Caco-2 (cell line): Measurements from ENCODE around the gene GP1BA. TPM values are rescaled to one million over a fixed set of nuclear protein-coding genes. Genes with fewer than 3 reads are reported as not detected.

Source experiments
- BruUV-seq: library from RNA; stranded (reverse); fragments of 400-500 nt; replicated peaks from 2 replicates; lab custom pipeline; 2021; lab: Mats Ljungman, UMichigan
- CTCF ChIA-PET: fragments of 300-600 bp; sonication (Branson Sonifier 250); formaldehyde crosslinking; loops from one replicate; lab custom pipeline; 2022; ENCODE audit warnings: antibody characterized with exemption; lab: Charles Lee
- POLR2A ChIA-PET: fragments of 300-600 bp; sonication (Branson Sonifier 250); formaldehyde crosslinking; loops from one replicate; lab custom pipeline; 2022; ENCODE audit warnings: antibody characterized with exemption; lab: Charles Lee
- DNase-seq, 2 experiments: peaks; one replicate each; pipeline versions ENCODE4 v3.0.0 to v3.0.0-alpha.2; 2020 to 2022
- H3K27me3 ChIP-seq: replicated peaks from 2 replicates; pipeline ENCODE4 v1.6.0; 2011; ENCODE audit warnings: low read length; ENCODE audit not compliant: control insufficient read depth, insufficient read depth
- H3K36me3 ChIP-seq: 2 replicates; pipeline ENCODE4 v1.5.1; 2011; ENCODE audit warnings: low read length; ENCODE audit not compliant: control insufficient read depth, insufficient read depth
- H3K4me1 ChIP-seq: fragments of 250-450 bp; sonication (Bioruptor Pico); 2 replicates; pipeline ENCODE4 v1.5.1; 2020; ENCODE audit warnings: mild to moderate bottlenecking
- H3K4me3 ChIP-seq: 2 replicates; pipeline ENCODE4 v1.5.1; 2011; ENCODE audit warnings: low read depth, mild to moderate bottlenecking, control low read depth, low read length
- H3K9me3 ChIP-seq: fragments of 250-450 bp; sonication (Bioruptor Pico); 2 replicates; pipeline ENCODE4 v1.5.1; 2020; ENCODE audit warnings: mild to moderate bottlenecking, moderate library complexity
- H3K27ac Mint-ChIP-seq: one replicate; pipeline ENCODE4 v1.8.0; 2022; ENCODE audit warnings: mixed read lengths; ENCODE audit not compliant: unreplicated experiment
- H3K27me3 Mint-ChIP-seq: one replicate; pipeline ENCODE4 v1.8.0; 2022; ENCODE audit warnings: mixed read lengths; ENCODE audit not compliant: insufficient read depth, unreplicated experiment
- H3K36me3 Mint-ChIP-seq: one replicate; pipeline ENCODE4 v1.8.0; 2022; ENCODE audit warnings: mild to moderate bottlenecking, mixed read lengths; ENCODE audit not compliant: insufficient read depth, unreplicated experiment
- H3K4me1 Mint-ChIP-seq: one replicate; pipeline ENCODE4 v1.8.0; 2022; ENCODE audit warnings: low read depth, mixed read lengths; ENCODE audit not compliant: unreplicated experiment
- H3K4me3 Mint-ChIP-seq: one replicate; pipeline ENCODE4 v1.8.0; 2022; ENCODE audit warnings: mild to moderate bottlenecking, moderate library complexity, mixed read lengths; ENCODE audit not compliant: unreplicated experiment
- H3K9me3 Mint-ChIP-seq: one replicate; pipeline ENCODE4 v1.8.0; 2022; ENCODE audit warnings: mixed read lengths; ENCODE audit not compliant: unreplicated experiment
- intact Hi-C: fragments of 100-400 bp; cut with micrococcal nuclease; formaldehyde crosslinking; loops from one replicate; pipeline ENCODE4 v1.10.0; 2022; ENCODE audit not compliant: unreplicated experiment
- total RNA-seq: library from RNA; stranded (reverse); gene quantifications from 2 replicates; pipeline ENCODE4 v1.2.3, GENCODE V29; 2022
- TF ChIP-seq, protein P1 (sequence below), 2 experiments: fragments of 200-600 bp in 1 of 2; IDR thresholded peaks; 1 replicate in 1 of 2; 2 replicates in 1 of 2; pipeline versions ENCODE4 v1.5.1 to v1.8.0; 2011 to 2022; ENCODE audit warnings: antibody characterized with exemption in 1 of 2, control low read depth in 1 of 2, inconsistent platforms in 1 of 2, low read depth in 1 of 2, low read length in 1 of 2, mild to moderate bottlenecking in 1 of 2, moderate library complexity in 1 of 2; ENCODE audit not compliant: insufficient read depth in 1 of 2, severe bottlenecking in 1 of 2, unreplicated experiment in 1 of 2

GP1BA gene
- total RNA-seq, 1 experiment from 2014 or later = not detected

- ChIA-PET POLR2A (no interaction called here), CTCF (no interaction called here)
- Histone ChIP-seq H3K4me1 (peaks cover 4% of the 10 kb centered on the region; the same call in 1 of the 2 replicates), H3K36me3 (no peaks in the 10 kb centered on the region), H3K4me3 (no peak overlapping the region), H3K9me3 (no peaks in the 10 kb centered on the region), H3K27me3 (no peaks in the 10 kb centered on the region)
- H3K4me3 Mint-ChIP-seq = peak overlapping the region; percentile 49
- TF ChIP-seq, protein P1, sequence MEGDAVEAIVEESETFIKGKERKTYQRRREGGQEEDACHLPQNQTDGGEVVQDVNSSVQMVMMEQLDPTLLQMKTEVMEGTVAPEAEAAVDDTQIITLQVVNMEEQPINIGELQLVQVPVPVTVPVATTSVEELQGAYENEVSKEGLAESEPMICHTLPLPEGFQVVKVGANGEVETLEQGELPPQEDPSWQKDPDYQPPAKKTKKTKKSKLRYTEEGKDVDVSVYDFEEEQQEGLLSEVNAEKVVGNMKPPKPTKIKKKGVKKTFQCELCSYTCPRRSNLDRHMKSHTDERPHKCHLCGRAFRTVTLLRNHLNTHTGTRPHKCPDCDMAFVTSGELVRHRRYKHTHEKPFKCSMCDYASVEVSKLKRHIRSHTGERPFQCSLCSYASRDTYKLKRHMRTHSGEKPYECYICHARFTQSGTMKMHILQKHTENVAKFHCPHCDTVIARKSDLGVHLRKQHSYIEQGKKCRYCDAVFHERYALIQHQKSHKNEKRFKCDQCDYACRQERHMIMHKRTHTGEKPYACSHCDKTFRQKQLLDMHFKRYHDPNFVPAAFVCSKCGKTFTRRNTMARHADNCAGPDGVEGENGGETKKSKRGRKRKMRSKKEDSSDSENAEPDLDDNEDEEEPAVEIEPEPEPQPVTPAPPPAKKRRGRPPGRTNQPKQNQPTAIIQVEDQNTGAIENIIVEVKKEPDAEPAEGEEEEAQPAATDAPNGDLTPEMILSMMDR (IDR thresholded peaks at IDR 0.05; ENCODE audit: insufficient read depth in 1 of 2, low read depth in 1 of 2, low read length in 1 of 2, severe bottlenecking in 1 of 2, unreplicated experiment in 1 of 2) = no peak
- DNase-seq = no peak
- no peaks in the 10 kb centered on the region for H3K9me3 Mint-ChIP-seq
- H3K4me1 Mint-ChIP-seq = peaks cover 9% of the 10 kb centered on the region
- H3K27ac Mint-ChIP-seq = peak overlapping the region; percentile 66
- no peaks in the 10 kb centered on the region for H3K27me3 Mint-ChIP-seq
- intact Hi-C loops = no loop called here
- no TSS peak for BruUV-seq
- H3K36me3 Mint-ChIP-seq = peaks cover 37% of the 10 kb centered on the region
Observed at GRCh38 chr17:4972322-4972721, 40.2 kb downstream of the GP1BA start.

DNA sequence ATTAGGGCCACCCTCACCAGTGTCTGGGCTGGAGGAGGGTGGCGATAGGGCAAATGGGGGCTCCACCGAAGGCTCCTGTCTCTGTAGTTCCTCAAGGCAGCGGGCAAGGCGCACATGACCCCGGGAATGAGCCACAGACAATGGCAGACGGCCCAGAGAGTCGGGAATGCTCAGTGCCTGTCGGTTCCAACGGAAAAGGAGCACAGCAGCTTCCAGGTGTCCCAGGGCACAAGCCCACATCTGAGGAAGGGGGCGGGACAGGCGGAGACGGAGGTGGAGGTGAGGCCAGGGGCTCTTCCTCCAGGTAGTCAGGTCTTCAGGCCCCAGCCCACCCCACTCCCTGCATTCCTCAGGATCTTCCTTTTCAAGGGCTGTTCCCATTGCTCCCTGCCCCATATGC is 40.7 kb downstream of the GP1BA start:
- Mint-ChIP-seq H3K4me3 (peak overlapping the region; percentile 49), H3K9me3 (no peaks in the 10 kb centered on the region), H3K4me1 (peaks cover 9% of the 10 kb centered on the region), H3K36me3 (peaks cover 37% of the 10 kb centered on the region), H3K27me3 (no peaks in the 10 kb centered on the region), H3K27ac (peak overlapping the region; percentile 66)
- peaks cover 4% of the 10 kb centered on the region; the same call in 1 of the 2 replicates for H3K4me1 ChIP-seq
- intact Hi-C loops = no loop called here
- TF ChIP-seq, protein P1 (IDR thresholded peaks at IDR 0.05; ENCODE audit: insufficient read depth in 1 of 2, low read depth in 1 of 2, low read length in 1 of 2, severe bottlenecking in 1 of 2, unreplicated experiment in 1 of 2) = no peak
- no peak for DNase-seq
- BruUV-seq = no TSS peak
- no peaks in the 10 kb centered on the region for H3K9me3 ChIP-seq
- H3K27me3 ChIP-seq = no peaks in the 10 kb centered on the region
- ChIA-PET CTCF (no interaction called here), POLR2A (no interaction called here)
- no peak overlapping the region for H3K4me3 ChIP-seq
- H3K36me3 ChIP-seq = no peaks in the 10 kb centered on the region

GRCh38 chr17:4973256-4974114 is 41.4 kb downstream of the GP1BA start:
- no peak overlapping the region for H3K4me3 ChIP-seq
- H3K9me3 Mint-ChIP-seq = no peaks in the 10 kb centered on the region
- H3K36me3 ChIP-seq = no peaks in the 10 kb centered on the region
- peaks cover 41% of the 10 kb centered on the region for H3K36me3 Mint-ChIP-seq
- no peak overlapping the region for H3K27ac Mint-ChIP-seq
- peaks cover 9% of the 10 kb centered on the region for H3K4me1 Mint-ChIP-seq
- BruUV-seq = no TSS peak
- H3K27me3 Mint-ChIP-seq = no peaks in the 10 kb centered on the region
- POLR2A ChIA-PET = no interaction called here
- CTCF ChIA-PET = no interaction called here
- no peak overlapping the region for H3K4me3 Mint-ChIP-seq
- peaks cover 4% of the 10 kb centered on the region; the same call in 1 of the 2 replicates for H3K4me1 ChIP-seq
- H3K27me3 ChIP-seq = no peaks in the 10 kb centered on the region
- DNase-seq = no peak
- TF ChIP-seq, protein P1 (IDR thresholded peaks at IDR 0.05; ENCODE audit: insufficient read depth in 1 of 2, low read depth in 1 of 2, low read length in 1 of 2, severe bottlenecking in 1 of 2, unreplicated experiment in 1 of 2) = no peak
- intact Hi-C loops = no loop called here
- no peaks in the 10 kb centered on the region for H3K9me3 ChIP-seq
